CD4-positive, alpha-beta T cell (primary cell): ENCODE data around the gene STRBP. TPM values are rescaled to one million over a fixed set of nuclear protein-coding genes. Genes with fewer than 3 reads are reported as not detected.

Experiments used
- ATAC-seq: fragments of 200-7000 bp; cut with Tn5 transposase; one replicate; pipeline ENCODE4 v1.10.0; 2022; ENCODE audit warnings: mild to moderate bottlenecking; ENCODE audit not compliant: poor library complexity
- CTCF ChIA-PET: fragments of 350-600 bp; sonication (Branson Sonifier 250); formaldehyde crosslinking; loops from one replicate; lab custom pipeline; 2021; ENCODE audit warnings: antibody characterized with exemption, inconsistent platforms; lab: Charles Lee
- POLR2A ChIA-PET: fragments of 350-600 bp; sonication (Branson Sonifier 250); formaldehyde crosslinking; loops from one replicate; lab custom pipeline; 2021; ENCODE audit warnings: antibody characterized with exemption, inconsistent platforms; lab: Charles Lee
- DNase-seq, 14 experiments: peaks; one replicate each; pipeline ENCODE4 v3.0.0-alpha.2; 2013 to 2020; ENCODE audit warnings: mixed read lengths in 2 of 14
- H3K27ac ChIP-seq, 2 donors: one replicate each; pipeline versions ENCODE4 v1.5.1 to v1.7.0; 2013; ENCODE audit warnings: low read length in 2 of 2, low read depth in 1 of 2, mild to moderate bottlenecking in 1 of 2
- H3K27me3 ChIP-seq, 2 experiments: 1 replicate in 1 of 2; 2 replicates in 1 of 2; pipeline versions ENCODE4 v1.6.1 to v1.7.0; 2013; ENCODE audit warnings: low read length in 2 of 2, control low read depth in 1 of 2, mild to moderate bottlenecking in 1 of 2, moderate library complexity in 1 of 2; ENCODE audit not compliant: insufficient read depth in 2 of 2, control insufficient read depth in 1 of 2
- H3K36me3 ChIP-seq: one replicate; pipeline ENCODE4 v1.6.1; 2013; ENCODE audit warnings: low read length, control low read depth; ENCODE audit not compliant: insufficient read depth
- H3K4me1 ChIP-seq: one replicate; pipeline ENCODE4 v1.6.1; 2013; ENCODE audit warnings: low read length, control low read depth; ENCODE audit not compliant: insufficient read depth
- H3K4me3 ChIP-seq: one replicate; pipeline ENCODE4 v1.5.1; 2013; ENCODE audit warnings: mild to moderate bottlenecking, low read length, moderate library complexity
- H3K9me3 ChIP-seq, 2 experiments: 1 replicate in 1 of 2; 2 replicates in 1 of 2; pipeline versions ENCODE4 v1.6.1 to v1.7.0; 2013; ENCODE audit warnings: low read length in 2 of 2, mild to moderate bottlenecking in 2 of 2, control low read depth in 1 of 2, moderate library complexity in 1 of 2; ENCODE audit not compliant: control insufficient read depth in 1 of 2, insufficient read depth in 1 of 2
- H3K27ac Mint-ChIP-seq: one replicate; pipeline ENCODE4 v1.8.0; 2020; ENCODE audit warnings: mixed read lengths
- H3K27me3 Mint-ChIP-seq: one replicate; pipeline ENCODE4 v1.8.0; 2021; ENCODE audit warnings: mixed read lengths
- H3K36me3 Mint-ChIP-seq: one replicate; pipeline ENCODE4 v1.8.0; 2021; ENCODE audit warnings: low read depth, mixed read lengths
- H3K4me1 Mint-ChIP-seq: one replicate; pipeline ENCODE4 v1.8.0; 2021; ENCODE audit warnings: low read depth, mixed read lengths
- H3K4me3 Mint-ChIP-seq: one replicate; pipeline ENCODE4 v1.8.0; 2020; ENCODE audit warnings: mild to moderate bottlenecking, mixed read lengths
- H3K9me3 Mint-ChIP-seq: one replicate; pipeline ENCODE4 v1.8.0; 2020; ENCODE audit warnings: mixed read lengths
- CTCF ChIP-seq: fragments of 200-600 bp; IDR thresholded peaks from one replicate; pipeline ENCODE4 v1.8.0; 2022; ENCODE audit warnings: antibody characterized with exemption, mild to moderate bottlenecking
- intact Hi-C, 2 experiments: fragments of 100-400 bp; cut with DNase I in 1 of 2; cut with micrococcal nuclease in 1 of 2; formaldehyde crosslinking; loops; one replicate each; pipeline versions ENCODE4 v1.15.1 to v1.9.0; 2023 to 2025; cut with DNase I, micrococcal nuclease
- total RNA-seq, 174 experiments: library from RNA in 2 of 174; stranded (reverse) in 2 of 174; gene quantifications; one replicate each; pipeline ENCODE4 v1.2.3 and lab custom pipeline; 2021 to 2026

STRBP gene
- total RNA-seq, 2 experiments from 2014 or later, result 10.9 to 12.0 TPM

- TF ChIP-seq CTCF, result no peak
- no peaks in the 10 kb centered on the region for H3K9me3 ChIP-seq
- no peak overlapping the region for H3K27ac ChIP-seq
- no peak for DNase-seq
- Mint-ChIP-seq H3K27me3 (no peaks in the 10 kb centered on the region), H3K4me3 (no peak overlapping the region), H3K9me3 (no peaks in the 10 kb centered on the region), H3K36me3 (peaks cover 62% of the 10 kb centered on the region), H3K27ac (no peak overlapping the region), H3K4me1 (no peaks in the 10 kb centered on the region)
- intact Hi-C loops, result no loop called here
- no peak for ATAC-seq
- no peak overlapping the region for H3K4me3 ChIP-seq
- no peaks in the 10 kb centered on the region for H3K27me3 ChIP-seq
- H3K4me1 ChIP-seq, result no peaks in the 10 kb centered on the region
- peaks cover 5% of the 10 kb centered on the region for H3K36me3 ChIP-seq
- ChIA-PET POLR2A (no interaction called here), CTCF (no interaction called here)
Observed at GRCh38 chr9:123174079-123174478, 94.3 kb downstream of the STRBP start.

GRCh38 chr9:123169926-123170325 is 98.5 kb downstream of the STRBP start:
- no peak for ATAC-seq
- no peaks in the 10 kb centered on the region for H3K4me1 Mint-ChIP-seq
- no peak overlapping the region for H3K4me3 Mint-ChIP-seq
- H3K27me3 ChIP-seq, result no peaks in the 10 kb centered on the region
- no peak for DNase-seq
- intact Hi-C loops, result loop anchor here in 1 of 2 experiments (5.0 kb wide), 1 partner anchor 38 kb away; no protein-coding TSS in a partner anchor
- no peaks in the 10 kb centered on the region for H3K9me3 Mint-ChIP-seq
- TF ChIP-seq CTCF, result no peak
- H3K27me3 Mint-ChIP-seq, result no peaks in the 10 kb centered on the region
- H3K9me3 ChIP-seq, result no peaks in the 10 kb centered on the region
- no peak overlapping the region for H3K27ac Mint-ChIP-seq
- H3K27ac ChIP-seq, result no peak overlapping the region
- H3K4me1 ChIP-seq, result no peaks in the 10 kb centered on the region
- H3K36me3 ChIP-seq, result no peaks in the 10 kb centered on the region
- ChIA-PET POLR2A (no interaction called here), CTCF (no interaction called here)
- peaks cover 61% of the 10 kb centered on the region for H3K36me3 Mint-ChIP-seq
- H3K4me3 ChIP-seq, result no peak overlapping the region

GRCh38 chr9:123168586-123168985 is 99.8 kb downstream of the STRBP start:
- no peaks in the 10 kb centered on the region for H3K9me3 Mint-ChIP-seq
- H3K4me1 ChIP-seq, result no peaks in the 10 kb centered on the region
- no peaks in the 10 kb centered on the region for H3K27me3 ChIP-seq
- POLR2A ChIA-PET, result no interaction called here
- intact Hi-C loops, result loop anchor here in 1 of 2 experiments (5.0 kb wide), 1 partner anchor 36 kb away; no protein-coding TSS in a partner anchor
- no peaks in the 10 kb centered on the region for H3K9me3 ChIP-seq
- CTCF ChIA-PET, result no interaction called here
- no peaks in the 10 kb centered on the region for H3K36me3 ChIP-seq
- H3K27ac ChIP-seq, result no peak overlapping the region
- no peak overlapping the region for H3K4me3 Mint-ChIP-seq
- DNase-seq (no peak), ATAC-seq (no peak)
- H3K4me3 ChIP-seq, result no peak overlapping the region
- H3K27ac Mint-ChIP-seq, result no peak overlapping the region
- peaks cover 51% of the 10 kb centered on the region for H3K36me3 Mint-ChIP-seq
- H3K4me1 Mint-ChIP-seq, result no peaks in the 10 kb centered on the region
- no peaks in the 10 kb centered on the region for H3K27me3 Mint-ChIP-seq
- no peak for TF ChIP-seq CTCF
